ENCODE results near the gene CUL3.
A peak's percentile ranks its signal among the peaks of the same experiment; 100 is the strongest.
"Not testable (repeated sequence)": the region's sequence is repeated elsewhere in the genome, so short reads cannot be mapped to it uniquely, and the experiment has no call there.

The CUL3 gene

GRCh38 chr2:224506494-224506893 is 78.7 kb downstream of the CUL3 start:
- no peak overlapping the region for H3K4me3 ChIP-seq (ENCODE audit: low read length)
- no peak for DNase-seq (ENCODE audit: low read depth, low spot score)

GRCh38 chr2:224498991-224499390 is 86.2 kb downstream of the CUL3 start:
- H3K4me3 ChIP-seq (ENCODE audit: low read length): no peak overlapping the region
- DNase-seq (ENCODE audit: low read depth, low spot score): no peak

- H3K4me3 ChIP-seq (ENCODE audit: low read length): no peak overlapping the region
- no peak for DNase-seq (ENCODE audit: low read depth, low spot score)
Observed at GRCh38 chr2:224492531-224492930, 92.6 kb downstream of the CUL3 start.

- H3K4me3 ChIP-seq (ENCODE audit: low read length); DNase-seq (ENCODE audit: low read depth, low spot score): not testable (repeated sequence)
Observed at GRCh38 chr2:224487940-224488339, 97.2 kb downstream of the CUL3 start.

GRCh38 chr2:224485081-224486014 is 99.8 kb downstream of the CUL3 start:
- not testable (repeated sequence) for DNase-seq (ENCODE audit: low read depth, low spot score); H3K4me3 ChIP-seq (ENCODE audit: low read length)

GRCh38 chr2:224479826-224480225 is 105.3 kb downstream of the CUL3 start:
- H3K4me3 ChIP-seq (ENCODE audit: low read length): no peak overlapping the region
- DNase-seq (ENCODE audit: low read depth, low spot score): no peak

- no peak for DNase-seq (ENCODE audit: low read depth, low spot score)
- no peak overlapping the region for H3K4me3 ChIP-seq (ENCODE audit: low read length)
Observed at GRCh38 chr2:224472827-224473226, 112.3 kb downstream of the CUL3 start.

GRCh38 chr2:224472137-224472536 is 113.0 kb downstream of the CUL3 start:
- no peak overlapping the region for H3K4me3 ChIP-seq (ENCODE audit: low read length)
- DNase-seq (ENCODE audit: low read depth, low spot score): no peak

GRCh38 chr2:224469374-224469964 is 115.7 kb downstream of the CUL3 start:
- no peak for DNase-seq (ENCODE audit: low read depth, low spot score)
- no peak overlapping the region for H3K4me3 ChIP-seq (ENCODE audit: low read length)

- DNase-seq (ENCODE audit: low read depth, low spot score): no peak
- no peak overlapping the region for H3K4me3 ChIP-seq (ENCODE audit: low read length)
Observed at GRCh38 chr2:224466304-224466895, 118.8 kb downstream of the CUL3 start.

GRCh38 chr2:224461391-224461790 is 123.8 kb downstream of the CUL3 start:
- DNase-seq (ENCODE audit: low read depth, low spot score): no peak
- H3K4me3 ChIP-seq (ENCODE audit: low read length): no peak overlapping the region

GRCh38 chr2:224457408-224458096 is 127.6 kb downstream of the CUL3 start:
- H3K4me3 ChIP-seq (ENCODE audit: low read length): no peak overlapping the region
- no peak for DNase-seq (ENCODE audit: low read depth, low spot score)

GRCh38 chr2:224453892-224454291 is 131.3 kb downstream of the CUL3 start:
- H3K4me3 ChIP-seq (ENCODE audit: low read length): no peak overlapping the region
- DNase-seq (ENCODE audit: low read depth, low spot score): no peak

GRCh38 chr2:224449212-224450147 is 135.7 kb downstream of the CUL3 start:
- DNase-seq (ENCODE audit: low read depth, low spot score): peak; percentile 11
- H3K4me3 ChIP-seq (ENCODE audit: low read length): no peak overlapping the region

- H3K4me3 ChIP-seq (ENCODE audit: low read length): no peak overlapping the region
- DNase-seq (ENCODE audit: low read depth, low spot score): no peak
Observed at GRCh38 chr2:224448236-224448635, 136.9 kb downstream of the CUL3 start.

GRCh38 chr2:224444783-224445182 is 140.4 kb downstream of the CUL3 start:
- DNase-seq (ENCODE audit: low read depth, low spot score): no peak
- no peak overlapping the region for H3K4me3 ChIP-seq (ENCODE audit: low read length)

GRCh38 chr2:224444021-224444420 is 141.1 kb downstream of the CUL3 start:
- DNase-seq (ENCODE audit: low read depth, low spot score): no peak
- H3K4me3 ChIP-seq (ENCODE audit: low read length): no peak overlapping the region

- no peak overlapping the region for H3K4me3 ChIP-seq (ENCODE audit: low read length)
- DNase-seq (ENCODE audit: low read depth, low spot score): no peak
Observed at GRCh38 chr2:224442071-224442967, 142.8 kb downstream of the CUL3 start.

Measured in Jurkat, Clone E6-1 (cell line).